AG04450 (cell line): ENCODE data around the gene AGO3. TPM values are rescaled to one million over a fixed set of nuclear protein-coding genes. Genes with fewer than 3 reads are reported as not detected.
A peak's percentile ranks its signal among the peaks of the same experiment; 100 is the strongest.

ENCODE experiments used
- CTCF ChIA-PET: fragments of 300-600, 350-600 bp; formaldehyde crosslinking; extraction: SDS; loops from one replicate; lab custom pipeline; 2022; ENCODE audit warnings: antibody characterized with exemption, inconsistent platforms; lab: Charles Lee
- POLR2A ChIA-PET: fragments of 350-600 bp; formaldehyde crosslinking; extraction: SDS; loops from one replicate; lab custom pipeline; 2021; ENCODE audit warnings: antibody characterized with exemption, inconsistent platforms; lab: Yijun Ruan, JAX
- DNase-seq: peaks from one replicate; pipeline ENCODE4 v3.0.0-alpha.2; 2011; ENCODE audit warnings: low read depth, low spot score
- H3K27ac ChIP-seq: one replicate; pipeline ENCODE4 v1.5.1; 2012; ENCODE audit warnings: low read depth, low read length, control low read depth
- H3K27me3 ChIP-seq: one replicate; pipeline ENCODE4 v1.6.0; 2012; ENCODE audit warnings: low read length; ENCODE audit not compliant: control insufficient read depth, insufficient read depth
- H3K4me3 ChIP-seq: 2 replicates; pipeline ENCODE4 v1.5.1; 2011; ENCODE audit warnings: mild to moderate bottlenecking, low read depth, low read length, control low read depth
- H3K9me3 ChIP-seq: 2 replicates; pipeline ENCODE4 v1.5.1; 2012; ENCODE audit warnings: low read length; ENCODE audit not compliant: control insufficient read depth, insufficient read depth
- CTCF ChIP-seq: IDR thresholded peaks from 2 replicates; pipeline ENCODE4 v1.5.1; 2011; ENCODE audit warnings: low read depth, low read length, control low read depth, inconsistent platforms
- polyA plus RNA-seq: library from polyadenylated mRNA; depleted of rRNA; stranded (reverse); fragments of >200 nt; gene quantifications from 2 replicates; pipeline ENCODE4 v1.2.3, GENCODE V29; 2011

AGO3 gene
- polyA plus RNA-seq, 1 experiment = 22.5 TPM

- CTCF ChIA-PET = interaction anchor here (1.1 kb wide), 1 partner anchor 15 kb away, joined by 4 read pairs; no protein-coding TSS in a partner anchor
- no peaks in the 10 kb centered on the region for H3K27me3 ChIP-seq
- DNase-seq = no peak
- H3K27ac ChIP-seq = no peak overlapping the region
- H3K4me3 ChIP-seq = no peak overlapping the region
- POLR2A ChIA-PET = no interaction called here
- no peak for TF ChIP-seq CTCF
- no peaks in the 10 kb centered on the region for H3K9me3 ChIP-seq
These were observed 156.6 kb downstream of the AGO3 start for GRCh38 chr1:36087233-36088123.

- Histone ChIP-seq H3K4me3 (peak overlapping the region; percentile 59), H3K9me3 (no peaks in the 10 kb centered on the region), H3K27me3 (no peaks in the 10 kb centered on the region), H3K27ac (peak overlapping the region; percentile 11)
- POLR2A ChIA-PET = no interaction called here
- DNase-seq = no peak
- CTCF ChIA-PET = no interaction called here
- no peak for TF ChIP-seq CTCF
These were observed 157.3 kb downstream of the AGO3 start for GRCh38 chr1:36088265-36088576.

GRCh38 chr1:36088577-36089392 is 157.9 kb downstream of the AGO3 start, which contains the start of gene ADPRS:
ADPRS (plus strand) TSS chr1:36088892; CDS start chr1:36088905, 13 bp downstream.
- Histone ChIP-seq H3K27ac (peak within 1 kb of the TSS; percentile 68), H3K9me3 (no peaks in the 10 kb centered on the region), H3K4me3 (peak within 1 kb of the TSS; percentile 88), H3K27me3 (no peaks in the 10 kb centered on the region)
- CTCF ChIA-PET = interaction anchor here (0.7 to 1.5 kb wide), 2 partner anchors 46 to 197 kb away, joined by 3 to 4 read pairs; no protein-coding TSS in a partner anchor
- peak; percentile 90 for TF ChIP-seq CTCF
- peak; percentile 72 for DNase-seq
- POLR2A ChIA-PET = interaction anchor here (0.6 kb wide), 1 partner anchor 21 kb away, joined by 3 read pairs; no protein-coding TSS in a partner anchor

GRCh38 chr1:36089393-36090121 is 158.7 kb downstream of the AGO3 start:
- POLR2A ChIA-PET = interaction anchor here (0.6 kb wide), 1 partner anchor 20 kb away, joined by 3 read pairs; no protein-coding TSS in a partner anchor
- CTCF ChIA-PET = interaction anchor here (0.7 to 1.5 kb wide), 2 partner anchors 45 to 196 kb away, joined by 3 to 4 read pairs; no protein-coding TSS in a partner anchor
- Histone ChIP-seq H3K27me3 (no peaks in the 10 kb centered on the region), H3K4me3 (peak overlapping the region; percentile 88), H3K9me3 (no peaks in the 10 kb centered on the region; the same call in 1 of the 2 replicates), H3K27ac (peak overlapping the region; percentile 68)
- DNase-seq = peak; percentile 13
- TF ChIP-seq CTCF = no peak
